Measurements from ENCODE around the gene CCDC90B.

GRCh38 chr11:83306200-83307080 is 20.3 kb upstream of the CCDC90B start:
- TF ChIP-seq, protein P1, sequence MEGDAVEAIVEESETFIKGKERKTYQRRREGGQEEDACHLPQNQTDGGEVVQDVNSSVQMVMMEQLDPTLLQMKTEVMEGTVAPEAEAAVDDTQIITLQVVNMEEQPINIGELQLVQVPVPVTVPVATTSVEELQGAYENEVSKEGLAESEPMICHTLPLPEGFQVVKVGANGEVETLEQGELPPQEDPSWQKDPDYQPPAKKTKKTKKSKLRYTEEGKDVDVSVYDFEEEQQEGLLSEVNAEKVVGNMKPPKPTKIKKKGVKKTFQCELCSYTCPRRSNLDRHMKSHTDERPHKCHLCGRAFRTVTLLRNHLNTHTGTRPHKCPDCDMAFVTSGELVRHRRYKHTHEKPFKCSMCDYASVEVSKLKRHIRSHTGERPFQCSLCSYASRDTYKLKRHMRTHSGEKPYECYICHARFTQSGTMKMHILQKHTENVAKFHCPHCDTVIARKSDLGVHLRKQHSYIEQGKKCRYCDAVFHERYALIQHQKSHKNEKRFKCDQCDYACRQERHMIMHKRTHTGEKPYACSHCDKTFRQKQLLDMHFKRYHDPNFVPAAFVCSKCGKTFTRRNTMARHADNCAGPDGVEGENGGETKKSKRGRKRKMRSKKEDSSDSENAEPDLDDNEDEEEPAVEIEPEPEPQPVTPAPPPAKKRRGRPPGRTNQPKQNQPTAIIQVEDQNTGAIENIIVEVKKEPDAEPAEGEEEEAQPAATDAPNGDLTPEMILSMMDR (conservative IDR thresholded peaks at IDR 0.05 in 1 of 2, IDR thresholded peaks at IDR 0.05 in 1 of 2; ENCODE audit: low read depth in 1 of 2, low read length in 2 of 2): peak in 1 of 2 donors; percentile 4
- TF ChIP-seq EZH2 (IDR thresholded peaks at IDR 0.05; ENCODE audit: low read length, missing control alignments): no peak
